Rectal smooth muscle tissue (tissue), 1 donor: ENCODE measurements around the gene PPP4R3A.

Experiments
- H3K27ac ChIP-seq: one replicate; pipeline ENCODE4 v1.7.0; 2013; ENCODE audit warnings: low read depth, low read length, inconsistent platforms
- H3K27me3 ChIP-seq: one replicate; pipeline ENCODE4 v1.7.0; 2013; ENCODE audit warnings: low read length; ENCODE audit not compliant: control insufficient read depth, insufficient read depth
- H3K36me3 ChIP-seq: one replicate; pipeline ENCODE4 v1.7.0; 2013; ENCODE audit warnings: low read length; ENCODE audit not compliant: control insufficient read depth, insufficient read depth
- H3K4me1 ChIP-seq: one replicate; pipeline ENCODE4 v1.7.0; 2013; ENCODE audit warnings: low read length; ENCODE audit not compliant: control insufficient read depth, insufficient read depth
- H3K4me3 ChIP-seq: one replicate; pipeline ENCODE4 v1.7.0; 2013; ENCODE audit warnings: low read length
- H3K9ac ChIP-seq: one replicate; pipeline ENCODE4 v1.7.0; 2013; ENCODE audit warnings: low read length

PPP4R3A gene

DNA sequence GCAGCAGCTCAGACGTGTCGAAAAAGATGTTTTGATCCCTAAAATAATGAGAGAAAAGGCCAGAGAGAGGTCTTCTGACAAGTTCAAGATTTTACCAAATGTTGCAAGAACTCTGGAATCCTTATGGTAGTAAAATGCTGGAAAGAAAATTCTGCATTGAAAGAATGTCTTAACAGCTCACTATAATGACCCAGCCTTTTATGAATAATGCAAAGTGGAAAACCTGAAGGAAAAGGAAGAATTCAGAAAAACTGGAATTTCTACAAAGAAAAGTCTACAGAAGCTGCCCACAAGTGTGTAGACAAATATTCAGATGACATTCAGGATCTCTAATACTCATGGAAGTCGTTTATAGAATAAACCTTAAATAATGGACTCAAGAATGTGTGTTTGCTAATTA, 90.7 kb downstream of the PPP4R3A start:
- Histone ChIP-seq H3K9ac (no peak overlapping the region), H3K36me3 (no peaks in the 10 kb centered on the region), H3K4me1 (peaks cover 5% of the 10 kb centered on the region), H3K4me3 (no peak overlapping the region), H3K27ac (no peak overlapping the region), H3K27me3 (no peaks in the 10 kb centered on the region)

- peaks cover 5% of the 10 kb centered on the region for H3K4me1 ChIP-seq
- H3K9ac ChIP-seq: no peak overlapping the region
- no peak overlapping the region for H3K27ac ChIP-seq
- no peaks in the 10 kb centered on the region for H3K36me3 ChIP-seq
- H3K27me3 ChIP-seq: no peaks in the 10 kb centered on the region
- H3K4me3 ChIP-seq: no peak overlapping the region
Measured at GRCh38 chr14:91419044-91419397, 91.1 kb downstream of the PPP4R3A start.

GRCh38 chr14:91418387-91419043, 91.6 kb downstream of the PPP4R3A start:
- H3K4me3 ChIP-seq: peak overlapping the region; percentile 69
- no peak overlapping the region for H3K27ac ChIP-seq
- peaks cover 5% of the 10 kb centered on the region for H3K4me1 ChIP-seq

GRCh38 chr14:91417983-91418386, 92.1 kb downstream of the PPP4R3A start:
- Histone ChIP-seq H3K27me3 (no peaks in the 10 kb centered on the region), H3K9ac (no peak overlapping the region), H3K27ac (no peak overlapping the region), H3K4me3 (peak overlapping the region; percentile 69), H3K4me1 (peaks cover 5% of the 10 kb centered on the region), H3K36me3 (no peaks in the 10 kb centered on the region)

More at GRCh38 chr14:91418387-91419043, 91.6 kb downstream of the PPP4R3A start:
- no peaks in the 10 kb centered on the region for H3K27me3 ChIP-seq
- no peak overlapping the region for H3K9ac ChIP-seq
- H3K36me3 ChIP-seq: no peaks in the 10 kb centered on the region

GRCh38 chr14:91417120-91417982, 92.8 kb downstream of the PPP4R3A start, which contains the start of gene CCDC88C:
Gene CCDC88C (minus strand): TSS chr14:91417820. CDS start chr14:91417690, 130 bp downstream.
- H3K36me3 ChIP-seq: no peaks in the 10 kb centered on the region
- no peak within 1 kb of the TSS for H3K27ac ChIP-seq
- H3K9ac ChIP-seq: no peak within 1 kb of the TSS
- H3K4me3 ChIP-seq: peak within 1 kb of the TSS; percentile 69
- H3K4me1 ChIP-seq: peaks cover 5% of the 10 kb centered on the region
- H3K27me3 ChIP-seq: no peaks in the 10 kb centered on the region

DNA sequence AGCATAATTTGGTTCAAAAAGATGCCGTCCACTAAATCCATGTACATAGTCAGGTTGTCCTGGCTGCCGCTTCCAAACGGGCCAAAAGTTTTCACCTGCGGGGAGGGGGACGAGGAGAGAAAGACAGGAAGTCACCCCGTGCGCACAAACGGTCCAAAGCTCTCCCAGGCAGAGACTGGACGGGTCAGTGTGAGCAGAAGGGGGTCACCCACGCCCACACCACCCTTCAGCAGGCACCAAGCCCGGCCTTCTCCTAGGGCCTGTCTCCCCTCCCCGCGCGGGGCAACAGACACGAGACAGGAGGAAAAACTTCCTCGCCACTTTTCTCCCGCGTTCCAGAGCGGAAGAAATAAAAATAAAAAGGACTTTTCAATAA, 93.4 kb downstream of the PPP4R3A start:
- H3K4me1 ChIP-seq: peaks cover 5% of the 10 kb centered on the region
- H3K9ac ChIP-seq: no peak overlapping the region
- H3K36me3 ChIP-seq: no peaks in the 10 kb centered on the region
- H3K27me3 ChIP-seq: no peaks in the 10 kb centered on the region
- peak overlapping the region; percentile 69 for H3K4me3 ChIP-seq
- no peak overlapping the region for H3K27ac ChIP-seq

GRCh38 chr14:91415794-91416743, 94.0 kb downstream of the PPP4R3A start:
- peak overlapping the region; percentile 69 for H3K4me3 ChIP-seq
- H3K27ac ChIP-seq: no peak overlapping the region
- H3K9ac ChIP-seq: no peak overlapping the region
- H3K36me3 ChIP-seq: no peaks in the 10 kb centered on the region
- no peaks in the 10 kb centered on the region for H3K27me3 ChIP-seq
- peaks cover 5% of the 10 kb centered on the region for H3K4me1 ChIP-seq

GRCh38 chr14:91414475-91414833, 95.7 kb downstream of the PPP4R3A start:
- H3K4me1 ChIP-seq: peaks cover 5% of the 10 kb centered on the region
- H3K27ac ChIP-seq: no peak overlapping the region
- H3K27me3 ChIP-seq: no peaks in the 10 kb centered on the region
- H3K36me3 ChIP-seq: no peaks in the 10 kb centered on the region
- H3K4me3 ChIP-seq: no peak overlapping the region
- H3K9ac ChIP-seq: no peak overlapping the region

DNA sequence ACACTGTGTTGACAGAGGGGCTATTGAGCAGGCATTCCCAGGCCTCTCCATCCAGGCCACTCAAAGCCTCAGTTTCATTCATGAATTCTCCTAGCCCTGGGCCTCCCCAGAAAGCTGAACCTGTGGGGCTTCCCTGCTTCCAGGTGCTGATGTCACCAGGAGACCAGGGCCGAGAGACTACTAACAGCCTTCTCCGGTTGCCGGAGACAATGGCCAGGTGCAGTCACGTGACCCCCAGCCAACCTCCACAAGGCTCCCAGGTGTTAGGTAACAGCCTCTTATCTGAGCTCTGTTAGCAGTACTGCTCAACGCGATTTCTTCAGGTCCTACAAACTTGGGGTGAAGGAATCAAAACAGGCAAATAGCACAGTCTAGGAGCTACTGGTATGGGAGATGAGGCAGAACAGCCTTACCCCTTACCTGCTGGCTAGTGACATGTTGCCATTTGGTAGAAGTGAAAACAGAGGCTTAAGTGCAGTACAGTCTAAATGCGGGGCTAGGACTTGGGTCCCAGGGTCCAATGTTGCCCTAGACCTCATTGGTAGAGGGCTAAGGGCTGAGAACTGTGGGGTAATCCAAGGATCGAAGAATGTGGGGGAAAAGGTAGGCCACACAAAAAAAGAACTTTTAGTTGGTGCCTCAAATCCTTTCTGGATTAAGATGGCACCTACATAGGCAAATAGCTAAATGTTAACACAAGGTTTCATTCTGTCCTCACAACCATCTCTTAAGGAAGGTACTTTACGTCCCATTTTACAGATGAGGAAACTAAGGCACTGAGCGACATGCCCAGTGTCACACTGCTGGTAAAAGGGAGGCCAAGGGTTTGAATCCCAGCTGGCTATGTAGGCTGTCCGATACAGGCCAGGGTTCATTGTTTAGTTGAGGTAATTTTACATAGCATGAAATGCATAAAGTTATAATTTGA, 96.3 kb downstream of the PPP4R3A start:
- no peak overlapping the region for H3K9ac ChIP-seq
- H3K27me3 ChIP-seq: no peaks in the 10 kb centered on the region
- no peak overlapping the region for H3K4me3 ChIP-seq
- peaks cover 5% of the 10 kb centered on the region for H3K4me1 ChIP-seq
- H3K27ac ChIP-seq: no peak overlapping the region
- H3K36me3 ChIP-seq: no peaks in the 10 kb centered on the region

- H3K27ac ChIP-seq: no peak overlapping the region
- H3K36me3 ChIP-seq: no peaks in the 10 kb centered on the region
- H3K4me3 ChIP-seq: no peak overlapping the region
- no peak overlapping the region for H3K9ac ChIP-seq
- H3K4me1 ChIP-seq: no peaks in the 10 kb centered on the region
- no peaks in the 10 kb centered on the region for H3K27me3 ChIP-seq
Measured at GRCh38 chr14:91412939-91413338, 97.2 kb downstream of the PPP4R3A start.

DNA sequence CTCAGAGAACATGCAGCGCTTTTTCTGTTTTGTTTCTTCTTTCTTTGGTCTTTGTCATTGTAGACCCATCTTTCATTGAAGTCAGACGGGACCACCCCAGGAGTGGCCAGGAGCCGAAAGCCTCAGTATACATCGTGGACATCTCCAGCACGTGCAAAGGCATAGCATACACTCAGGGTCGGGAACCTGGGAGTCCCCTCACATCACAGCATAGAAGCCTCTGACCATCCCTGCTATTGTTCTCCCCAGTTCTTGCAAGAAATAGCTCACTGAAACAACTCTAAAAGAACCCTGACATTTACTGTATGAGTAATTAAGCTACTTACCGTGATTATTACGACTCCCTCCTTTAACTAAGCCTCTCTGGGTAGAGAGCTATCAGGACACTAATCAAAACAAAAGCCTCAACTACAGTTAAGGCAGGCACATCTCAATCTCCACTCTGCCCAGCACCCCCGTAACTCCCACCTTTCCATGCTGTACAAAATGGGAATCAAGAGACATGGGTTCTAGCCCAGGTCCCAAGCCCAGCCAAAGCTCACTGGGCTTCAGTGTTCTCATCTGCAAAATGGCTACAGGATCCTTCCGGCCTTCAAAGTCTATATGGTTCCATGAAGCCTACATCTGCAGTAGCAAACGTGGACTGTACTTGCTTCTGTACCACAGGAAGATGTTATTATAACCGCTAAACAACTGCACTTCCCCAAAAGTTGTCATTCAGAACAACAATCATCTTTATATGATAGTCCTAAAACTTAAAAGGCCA, 99.2 kb downstream of the PPP4R3A start:
- H3K27ac ChIP-seq: no peak overlapping the region
- no peaks in the 10 kb centered on the region for H3K4me1 ChIP-seq
- H3K27me3 ChIP-seq: no peaks in the 10 kb centered on the region
- no peak overlapping the region for H3K9ac ChIP-seq
- no peak overlapping the region for H3K4me3 ChIP-seq
- peaks cover 5% of the 10 kb centered on the region for H3K36me3 ChIP-seq
